Brain microvascular endothelial cell (primary cell): ENCODE results near the gene RALGPS1.
A peak's percentile ranks its signal among the peaks of the same experiment; 100 is the strongest.

Experiments
- DNase-seq: peaks from one replicate; pipeline ENCODE4 v3.0.0-alpha.2; 2020
- H3K27ac ChIP-seq: fragments of 250-450 bp; sonication (Bioruptor Pico); 2 replicates; pipeline ENCODE4 v1.5.1; 2020; ENCODE audit warnings: mild to moderate bottlenecking, moderate library complexity
- H3K27me3 ChIP-seq: fragments of 250-450 bp; sonication (Bioruptor Pico); replicated peaks from 2 replicates; pipeline ENCODE4 v1.5.1; 2020; ENCODE audit warnings: mild to moderate bottlenecking
- H3K36me3 ChIP-seq: fragments of 250-450 bp; sonication (Bioruptor Pico); replicated peaks from 2 replicates; pipeline ENCODE4 v1.5.1; 2020; ENCODE audit warnings: mild to moderate bottlenecking
- H3K4me3 ChIP-seq: 2 replicates; pipeline ENCODE4 v1.5.1; 2011; ENCODE audit warnings: low read depth, mild to moderate bottlenecking, control low read depth, low read length, moderate library complexity
- CTCF ChIP-seq: IDR thresholded peaks from 2 replicates; pipeline ENCODE4 v1.5.1; 2011; ENCODE audit warnings: low read depth, mild to moderate bottlenecking, moderate library complexity, low read length, control low read depth, inconsistent platforms; ENCODE audit errors: missing control alignments
- in situ Hi-C: cut with HindIII; loops from 2 replicates; pipeline ENCODE4 v1.10.0; 2017; ENCODE audit warnings: low sequenced_read_pairs, low pct_ligation_motif_present

Gene RALGPS1

GRCh38 chr9:127163409-127163808 is 248.8 kb downstream of the RALGPS1 start:
- no peak overlapping the region for H3K4me3 ChIP-seq
- H3K36me3 ChIP-seq = no peaks in the 10 kb centered on the region
- TF ChIP-seq CTCF = no peak
- in situ Hi-C loops = no loop called here
- H3K27me3 ChIP-seq = no peaks in the 10 kb centered on the region
- H3K27ac ChIP-seq = no peak overlapping the region
- DNase-seq = peak; percentile 48

GRCh38 chr9:127165116-127165515 is 250.5 kb downstream of the RALGPS1 start:
- Histone ChIP-seq H3K27ac (no peak overlapping the region), H3K36me3 (no peaks in the 10 kb centered on the region), H3K4me3 (no peak overlapping the region), H3K27me3 (no peaks in the 10 kb centered on the region)
- no peak for DNase-seq
- in situ Hi-C loops = no loop called here
- no peak for TF ChIP-seq CTCF

GRCh38 chr9:127166111-127166510 is 251.5 kb downstream of the RALGPS1 start:
- Histone ChIP-seq H3K27me3 (no peaks in the 10 kb centered on the region), H3K4me3 (no peak overlapping the region), H3K27ac (no peak overlapping the region), H3K36me3 (no peaks in the 10 kb centered on the region)
- DNase-seq = no peak
- no peak for TF ChIP-seq CTCF
- in situ Hi-C loops = no loop called here

GRCh38 chr9:127166651-127167524 is 252.3 kb downstream of the RALGPS1 start:
- in situ Hi-C loops = no loop called here
- TF ChIP-seq CTCF = no peak
- H3K27ac ChIP-seq = no peak overlapping the region

GRCh38 chr9:127167560-127168326 is 253.2 kb downstream of the RALGPS1 start:
- in situ Hi-C loops = no loop called here

More at GRCh38 chr9:127166651-127167524, 252.3 kb downstream of the RALGPS1 start:
- H3K36me3 ChIP-seq = no peaks in the 10 kb centered on the region
- H3K4me3 ChIP-seq = no peak overlapping the region
- no peak for DNase-seq
- H3K27me3 ChIP-seq = no peaks in the 10 kb centered on the region

More at GRCh38 chr9:127167560-127168326, 253.2 kb downstream of the RALGPS1 start:
- Histone ChIP-seq H3K36me3 (no peaks in the 10 kb centered on the region), H3K27ac (no peak overlapping the region), H3K4me3 (no peak overlapping the region), H3K27me3 (no peaks in the 10 kb centered on the region)
- TF ChIP-seq CTCF = no peak
- DNase-seq = no peak
